ENCODE measurements around the gene WRNIP1. TPM values are rescaled to one million over a fixed set of nuclear protein-coding genes. Genes with fewer than 3 reads are reported as not detected.

Gene WRNIP1
- total and polyA plus RNA-seq, 2 of the 4 experiments (the other 2 are of a cell fraction): 43.7 to 47.1 TPM

GRCh38 chr6:2768696-2769095 lies 3.5 kb downstream of the WRNIP1 start:
- ATAC-seq (ENCODE audit: low read depth) (no peak), DNase-seq (no peak)
- no peaks in the 10 kb centered on the region for H3K9me3 ChIP-seq (ENCODE audit: control insufficient read depth, insufficient read depth, low read length)
- 0 out of 2 replicates have a peak overlapping the region, but pooled peaks have one; percentile 28 for H3K27ac ChIP-seq (ENCODE audit: insufficient read depth, low read length)
- H3K4me2 ChIP-seq (ENCODE audit: low read depth, low read length): peak overlapping the region; percentile 86
- no peak overlapping the region for H4K8ac ChIP-seq (ENCODE audit: low read depth in 2 of 2, low read length in 2 of 2)
- CTCF ChIA-PET: interaction anchor here (0.5 kb wide), 1 partner anchor 192 kb away, joined by 3 read pairs; no protein-coding TSS in a partner anchor
- peaks cover 14 to 57% of the 10 kb centered on the region in 2 experiments for H3K79me1 ChIP-seq (ENCODE audit: low read depth in 1 of 2, low read length in 2 of 2)
- no peak overlapping the region for H2BK20ac ChIP-seq (ENCODE audit: low read depth, low read length)
- H3K4ac ChIP-seq (ENCODE audit: low read depth, low read length): no peak overlapping the region
- H3K9me1 ChIP-seq (ENCODE audit: insufficient read depth, low read length): peaks cover 24% of the 10 kb centered on the region
- peak overlapping the region; percentile 79; the same call in 1 of the 2 replicates for H3K4me3 ChIP-seq (ENCODE audit: insufficient read depth, low read depth, low read length)
- H3K4me1 ChIP-seq (ENCODE audit: control insufficient read depth, insufficient read depth, low read length): peaks cover 19% of the 10 kb centered on the region
- H3K23ac ChIP-seq (ENCODE audit: low read depth, low read length): peak overlapping the region; percentile 88
- H3K18ac ChIP-seq (ENCODE audit: low read depth, low read length): no peak overlapping the region
- H4K20me1 ChIP-seq (ENCODE audit: insufficient read depth, low read length): peaks cover 58% of the 10 kb centered on the region
- dilution Hi-C loops (cut with HindIII; ENCODE audit: low sequenced_read_pairs, unreplicated experiment): no loop called here
- no peaks in the 10 kb centered on the region for H3K27me3 ChIP-seq (ENCODE audit: control insufficient read depth, insufficient read depth, low read length)
- H3K14ac ChIP-seq (replicated peaks; ENCODE audit: low read depth, low read length): peak overlapping the region; percentile 43
- no peak overlapping the region for H2BK15ac ChIP-seq (ENCODE audit: low read depth, low read length)
- in situ Hi-C loops (cut with MboI; ENCODE audit: low sequenced_read_pairs): no loop called here
- no peak overlapping the region for H4K91ac ChIP-seq (ENCODE audit: insufficient read depth, low read depth, low read length)
- no peak overlapping the region for H3K56ac ChIP-seq (ENCODE audit: extremely low read depth, insufficient read depth, low read length)
- H4K5ac ChIP-seq (ENCODE audit: low read depth, low read length): no peak overlapping the region
- no peak overlapping the region for H2BK5ac ChIP-seq (ENCODE audit: low read depth, low read length, poor library complexity, severe bottlenecking)
- H3K9ac ChIP-seq (ENCODE audit: low read depth, low read length): peak overlapping the region; percentile 70
- H2AFZ ChIP-seq (replicated peaks; ENCODE audit: low read length, poor library complexity): no peak overlapping the region
- no peak overlapping the region for H2BK120ac ChIP-seq (ENCODE audit: low read depth, low read length)
- H3K36me3 ChIP-seq (ENCODE audit: control insufficient read depth, insufficient read depth, low read length): peaks cover 14% of the 10 kb centered on the region
- H2AK5ac ChIP-seq (ENCODE audit: low read depth, low read length): no peak overlapping the region
- no CpG with 5 or more reads among the region's 6 CpGs for WGBS, 2 experiments (ENCODE audit: extremely low coverage in 2 of 2, insufficient read length in 1 of 2)
- no peak overlapping the region for H2AK9ac ChIP-seq (replicated peaks; ENCODE audit: low read depth, low read length, poor library complexity)
- no peak for TF ChIP-seq MAFK (IDR thresholded peaks at IDR 0.05; ENCODE audit: low read depth, low read length)
- TF ChIP-seq BHLHE40 (IDR thresholded peaks at IDR 0.05; ENCODE audit: low read depth, low read length): no peak
- TF ChIP-seq USF2 (IDR thresholded peaks at IDR 0.05; ENCODE audit: low read depth, low read length): no peak
- no peak for TF ChIP-seq CHD1 (IDR thresholded peaks at IDR 0.05; ENCODE audit: low read depth, low read length)
- no peak for TF ChIP-seq ELK1 (IDR thresholded peaks at IDR 0.05; ENCODE audit: borderline replicate concordance, low read depth, low read length)
- no peak for TF ChIP-seq CTCF (conservative IDR thresholded peaks at IDR 0.05; ENCODE audit: low read depth, low read length)
- no peak for TF ChIP-seq RAD21 (IDR thresholded peaks at IDR 0.05; ENCODE audit: low read length)
- TF ChIP-seq NFE2L2 (IDR thresholded peaks at IDR 0.05; ENCODE audit: low read depth, low read length): no peak
- no peak for TF ChIP-seq MAZ (IDR thresholded peaks at IDR 0.05; ENCODE audit: borderline replicate concordance, low read depth, low read length)
- no peak for TF ChIP-seq CEBPB (IDR thresholded peaks at IDR 0.05; ENCODE audit: low read depth, low read length)
- no peak for TF ChIP-seq RCOR1 (IDR thresholded peaks at IDR 0.05; ENCODE audit: insufficient replicate concordance, low read length)
- no peak for TF ChIP-seq SMC3 (IDR thresholded peaks at IDR 0.05; ENCODE audit: low read depth, low read length)
- intact Hi-C loops (cut with micrococcal nuclease): loop anchor here (10.0 kb wide), 1 partner anchor 216 kb away; no protein-coding TSS in a partner anchor
- POLR2A ChIA-PET (ENCODE audit: unreplicated experiment): interaction anchor here (1.1 kb wide), 1 partner anchor 71 kb away, joined by 4 read pairs; no protein-coding TSS in a partner anchor
- BruUV-seq (replicated peaks): no TSS peak

All from IMR-90 (cell line).